Measurements from ENCODE around the gene TGFBR3.

Gene TGFBR3

DNA sequence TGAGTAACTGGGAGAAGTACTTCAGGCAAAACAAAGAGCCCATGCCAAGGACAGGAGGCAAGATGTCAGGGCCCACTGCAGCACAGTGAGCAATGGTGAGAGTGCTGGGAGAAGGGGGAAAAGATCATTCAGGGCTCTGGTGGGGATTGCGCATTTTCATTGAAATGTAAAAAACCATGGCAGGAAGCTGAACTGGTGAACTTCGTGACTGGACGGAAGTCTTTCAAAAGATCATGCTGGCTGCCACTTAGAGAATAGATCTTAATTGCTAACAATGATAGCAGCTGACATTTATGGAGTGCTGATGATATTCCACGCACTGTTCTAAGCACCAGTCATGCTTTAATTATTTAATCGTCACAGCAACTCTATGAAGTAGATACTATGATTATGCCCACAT, 107.0 kb downstream of the TGFBR3 start:
- DNase-seq (ENCODE audit: low read depth in 2 of 2), result no peak

DNA sequence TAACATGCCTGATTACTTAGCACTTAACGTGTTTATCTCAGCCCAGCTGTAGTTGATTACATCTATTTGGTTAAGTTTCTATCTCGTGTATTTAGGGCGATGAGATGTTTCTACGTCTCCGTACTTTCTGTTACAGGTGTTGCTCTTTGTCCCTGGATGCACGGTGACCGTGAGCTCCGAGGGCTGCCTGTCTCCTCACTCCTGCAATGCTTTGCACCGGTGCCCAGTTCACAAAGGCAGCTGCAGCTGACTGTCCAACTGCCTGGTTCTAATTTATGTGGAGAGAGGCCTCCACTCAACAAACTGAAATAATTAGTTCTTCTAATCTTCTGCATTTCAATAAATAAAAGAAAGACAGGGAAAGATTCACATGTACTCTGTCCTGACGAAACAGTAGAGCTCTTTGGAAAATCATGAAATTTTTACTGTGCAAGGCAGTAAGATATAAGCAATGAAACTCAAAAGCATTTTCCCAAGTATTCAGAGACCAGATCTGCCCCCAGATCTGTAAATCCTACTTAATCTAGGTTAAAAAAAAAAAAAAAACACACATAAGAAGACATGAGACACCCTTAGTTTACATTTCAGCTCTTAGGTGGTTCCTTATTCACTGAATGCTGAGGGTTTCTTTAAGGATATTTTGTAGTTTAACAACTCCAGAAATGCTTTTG, 108.2 kb downstream of the TGFBR3 start:
- DNase-seq (ENCODE audit: low read depth in 2 of 2), result no peak

DNA sequence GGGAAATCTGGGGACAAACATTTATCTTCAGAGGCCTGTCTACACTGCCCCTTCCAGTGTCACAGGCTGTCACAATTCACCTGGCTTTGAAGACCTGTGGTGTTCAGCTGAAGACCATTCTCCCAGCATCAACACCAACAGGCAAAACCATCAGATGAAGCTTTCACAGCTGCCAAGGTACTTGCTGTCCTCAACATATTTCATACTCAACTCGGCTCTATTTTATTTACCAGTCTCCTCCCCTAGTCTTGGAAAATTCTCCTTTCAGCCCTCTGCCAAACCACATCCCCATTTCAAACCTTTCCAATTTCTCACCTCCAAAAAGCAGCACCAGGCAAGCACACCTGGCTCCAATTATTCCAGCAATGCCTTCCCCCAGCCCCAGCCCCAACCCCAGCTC, 108.8 kb downstream of the TGFBR3 start:
- DNase-seq (ENCODE audit: low read depth in 2 of 2), result no peak

DNA sequence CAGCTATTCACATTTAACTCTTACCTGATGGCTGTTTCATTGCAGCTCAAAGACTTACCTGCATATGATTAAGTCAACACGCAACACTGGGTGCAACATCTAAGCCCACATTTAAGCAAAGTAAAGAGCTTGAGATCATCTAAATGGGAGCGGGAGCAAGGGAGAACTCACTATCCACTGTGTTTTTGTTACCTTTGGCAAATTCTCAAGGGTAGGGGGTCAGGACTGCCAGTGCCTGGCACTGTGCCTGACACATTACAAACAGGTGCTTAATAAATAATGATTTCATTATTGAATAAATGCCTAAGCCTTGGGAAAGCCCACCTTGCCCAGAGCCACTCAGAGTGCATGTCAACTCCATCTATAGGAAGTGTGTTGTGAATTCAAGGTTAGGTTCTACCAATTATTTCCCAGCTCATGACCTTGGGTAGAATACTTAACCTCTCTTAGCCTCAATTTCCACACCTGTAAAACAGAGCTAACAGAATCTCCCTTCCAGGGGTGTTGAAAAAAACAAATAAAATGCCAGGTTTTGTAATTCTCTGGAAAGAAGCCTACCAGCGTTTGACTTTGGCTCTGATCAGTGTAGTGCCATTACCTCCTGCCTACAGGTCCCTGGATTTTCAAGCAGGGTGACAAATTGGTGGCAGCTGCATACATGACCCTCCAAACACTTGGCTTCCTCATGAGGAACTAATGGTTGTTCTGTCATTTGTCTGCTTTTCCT, 109.7 kb downstream of the TGFBR3 start:
- no peak for DNase-seq (ENCODE audit: low read depth in 2 of 2)

DNA sequence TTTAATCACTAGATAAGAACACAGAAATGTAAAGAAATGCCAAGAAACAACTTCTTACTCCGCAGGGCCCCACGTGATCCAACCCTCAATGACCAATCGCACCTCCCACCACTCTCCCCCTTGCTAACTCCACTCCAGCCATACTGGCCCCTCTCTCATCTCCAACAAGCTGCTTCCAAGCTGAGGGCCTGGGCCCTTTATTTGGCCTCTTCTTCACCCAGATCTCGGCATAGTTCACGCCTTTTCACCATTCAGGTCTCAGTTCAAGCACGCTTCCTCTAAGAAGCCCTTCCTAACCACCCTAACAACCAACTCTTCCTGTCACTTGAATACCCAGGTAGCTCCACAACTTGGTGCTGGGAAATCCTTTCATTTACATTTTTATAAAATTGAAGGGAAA, 110.7 kb downstream of the TGFBR3 start:
- no peak for DNase-seq (ENCODE audit: low read depth in 2 of 2)

DNA sequence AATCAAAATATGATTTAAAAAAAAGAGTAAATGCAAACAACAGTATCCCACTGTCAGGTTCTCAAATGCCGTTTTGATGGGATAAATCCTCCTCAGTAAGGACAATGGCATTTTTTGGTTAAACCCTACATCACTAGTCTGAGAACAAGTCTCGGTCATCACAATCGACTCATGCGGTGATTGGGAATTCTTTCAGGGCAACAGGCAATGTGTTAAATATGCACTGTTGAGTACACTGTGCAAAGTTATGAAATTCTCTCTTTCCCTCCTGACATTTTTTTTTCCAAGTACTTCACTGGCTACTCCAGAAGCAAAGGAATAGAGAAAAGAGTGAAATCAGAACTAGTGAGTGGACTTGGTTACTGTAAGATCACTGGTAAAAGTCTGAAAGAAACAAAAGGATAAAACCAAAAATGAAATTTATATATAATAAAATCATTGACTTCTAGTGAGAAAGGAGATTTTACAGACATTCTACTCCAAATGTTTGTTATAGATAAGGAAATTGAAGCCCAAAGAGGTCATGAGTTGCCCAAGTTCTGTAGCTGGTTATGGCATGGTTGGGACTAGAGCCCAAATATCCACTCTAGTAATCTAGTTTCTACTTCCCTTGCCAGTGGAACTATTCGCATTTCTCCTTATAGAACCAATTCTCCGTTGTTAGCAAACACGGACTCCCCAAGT, 111.3 kb downstream of the TGFBR3 start:
- DNase-seq (ENCODE audit: low read depth in 2 of 2), result peak; percentile 60 to 64

DNA sequence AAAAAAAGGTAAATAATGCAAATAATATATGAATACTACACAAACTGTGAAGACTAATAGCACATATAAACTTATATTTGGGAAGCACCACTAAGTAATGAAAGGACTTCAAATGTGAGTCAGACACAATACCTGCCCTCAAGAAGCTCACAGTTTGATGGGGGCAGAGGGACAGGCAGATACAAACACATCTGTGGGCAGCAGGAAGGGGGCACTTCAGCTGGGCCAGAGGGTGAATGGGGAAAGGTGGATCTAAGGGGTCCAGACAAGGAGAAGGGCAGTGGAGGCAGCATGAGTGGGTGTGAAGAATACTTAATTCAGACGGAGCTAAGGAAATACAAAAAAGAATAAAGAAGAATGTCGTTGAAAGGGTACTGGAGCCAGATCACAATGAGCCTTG, 114.2 kb downstream of the TGFBR3 start:
- no peak for DNase-seq (ENCODE audit: low read depth in 2 of 2)

DNA sequence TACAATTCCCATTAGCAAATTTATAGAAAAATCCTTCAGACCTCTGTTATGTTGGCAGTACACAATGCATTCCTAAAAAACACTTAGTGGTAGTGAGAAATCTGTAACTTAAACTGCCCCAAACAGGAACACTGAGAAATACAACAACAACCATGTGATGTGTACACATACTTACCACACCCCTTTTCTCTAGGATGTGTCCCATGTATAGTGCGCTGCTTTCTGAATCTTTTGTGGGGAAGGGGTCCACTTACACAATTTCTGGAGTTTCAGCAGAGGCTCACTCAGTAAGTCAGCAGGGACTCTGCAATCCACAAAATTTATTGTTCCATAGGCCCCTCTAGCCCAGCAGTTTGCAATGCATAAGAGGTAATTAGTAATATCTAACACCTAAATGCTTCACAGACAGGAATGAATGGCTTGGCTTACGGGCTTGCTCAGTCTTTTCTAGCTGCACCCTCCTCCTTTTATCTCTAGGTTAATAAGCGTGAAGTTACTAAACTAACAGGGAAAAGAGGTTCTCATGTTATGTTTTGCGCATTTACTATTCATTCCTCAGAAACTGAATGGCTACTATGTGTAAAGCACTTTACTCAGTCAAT, 115.2 kb downstream of the TGFBR3 start:
- no peak for DNase-seq (ENCODE audit: low read depth in 2 of 2)

DNA sequence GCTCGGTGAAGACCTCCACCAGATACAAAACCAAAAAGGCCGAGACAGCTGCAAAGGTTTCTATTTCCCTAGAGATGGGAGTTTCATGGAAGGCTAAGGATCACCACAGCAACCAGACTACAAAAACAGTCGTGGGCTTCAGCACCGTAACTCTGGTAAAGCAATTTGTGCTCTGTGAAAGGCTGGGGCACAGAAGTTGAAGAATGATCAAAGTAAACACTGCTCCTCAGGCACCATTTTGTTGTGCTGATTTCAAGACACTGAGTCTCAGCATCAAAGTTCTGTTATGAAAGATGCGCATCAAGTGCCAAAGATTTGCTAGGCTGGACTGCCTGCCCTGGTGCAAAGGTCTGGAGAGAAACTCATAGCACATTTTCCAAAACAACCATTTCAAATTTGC, 116.2 kb downstream of the TGFBR3 start:
- no peak for DNase-seq (ENCODE audit: low read depth in 2 of 2)

DNA sequence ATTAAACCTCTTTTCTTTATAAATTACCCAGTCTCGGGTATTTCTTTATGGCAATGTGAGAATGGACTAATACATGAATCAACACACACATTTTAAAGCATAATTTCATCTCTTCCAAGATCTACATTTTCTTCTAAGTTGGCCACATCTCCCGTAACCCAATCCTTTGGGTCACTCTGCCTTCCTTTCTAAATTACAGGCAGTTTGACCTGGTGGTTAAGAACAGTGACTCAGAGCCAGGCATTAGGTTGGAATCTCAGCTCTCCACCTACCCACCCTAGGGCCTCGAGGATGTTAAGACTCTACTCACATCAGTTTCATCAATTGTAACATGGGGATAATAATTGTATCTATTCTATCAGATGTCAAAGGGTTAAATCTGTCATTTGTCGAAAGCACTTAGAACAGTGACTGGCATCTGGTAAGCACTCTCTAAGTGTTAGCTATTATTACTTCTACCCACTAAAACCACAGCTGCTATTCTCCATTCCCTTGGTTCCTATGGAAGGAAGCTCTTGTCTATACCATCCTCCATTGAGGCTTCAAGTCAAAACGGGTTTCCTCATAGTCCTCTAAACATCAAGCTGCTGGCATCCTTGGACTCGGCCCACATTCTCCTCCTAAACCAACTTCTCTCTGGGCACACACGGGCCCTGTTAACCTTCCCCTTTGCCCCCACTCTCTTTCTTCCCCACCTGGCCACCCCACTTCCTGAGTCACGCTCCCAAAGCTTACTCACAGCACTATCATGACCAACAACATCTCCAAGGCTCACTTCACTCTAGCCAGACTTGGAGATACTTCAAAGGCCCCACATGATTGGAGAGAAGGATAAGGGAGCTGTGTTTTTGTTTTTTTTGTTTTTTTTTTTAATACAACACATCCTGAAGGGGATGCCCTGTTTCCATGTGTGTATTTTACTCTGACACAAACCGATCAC, 116.9 kb downstream of the TGFBR3 start:
- no peak for DNase-seq (ENCODE audit: low read depth in 2 of 2)

DNA sequence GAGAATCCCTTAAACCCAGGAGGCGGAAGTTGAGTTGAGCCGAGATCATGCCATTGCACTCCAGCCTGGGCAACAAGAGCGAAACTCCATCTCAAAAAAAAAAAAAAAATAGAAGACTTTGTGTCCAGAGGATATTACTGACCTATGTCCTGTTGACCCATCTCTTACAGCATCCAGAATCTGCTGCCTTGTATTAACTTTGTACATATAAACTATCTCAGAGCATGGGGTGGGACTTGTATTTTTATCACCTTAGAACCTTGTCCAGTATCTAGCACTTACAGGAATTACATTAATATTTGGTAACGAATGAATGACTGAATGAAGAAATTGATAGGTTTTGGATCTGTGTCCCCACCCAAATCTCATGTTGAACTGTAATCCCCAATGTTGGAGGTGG, 117.8 kb downstream of the TGFBR3 start:
- no peak for DNase-seq (ENCODE audit: low read depth in 2 of 2)

DNA sequence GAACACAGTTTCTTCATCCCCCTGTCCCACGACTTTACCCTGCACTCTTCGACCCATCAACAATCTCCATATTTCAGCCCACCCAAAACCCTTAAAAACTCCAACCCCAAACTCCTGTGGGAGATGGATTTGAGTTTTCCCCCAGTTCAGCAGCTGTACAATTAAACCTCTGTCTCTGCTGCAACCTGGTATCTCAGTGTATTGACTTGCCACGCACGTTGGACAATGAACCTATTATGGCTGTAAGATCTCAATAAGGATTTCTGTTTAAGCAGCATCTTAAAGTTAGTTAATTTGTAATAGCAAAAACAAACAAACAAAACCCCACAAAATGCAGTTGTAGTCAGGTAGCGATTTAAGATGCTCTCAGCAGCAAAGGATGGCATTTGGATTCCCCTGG, 119.1 kb downstream of the TGFBR3 start:
- no peak for DNase-seq (ENCODE audit: low read depth in 2 of 2)

DNA sequence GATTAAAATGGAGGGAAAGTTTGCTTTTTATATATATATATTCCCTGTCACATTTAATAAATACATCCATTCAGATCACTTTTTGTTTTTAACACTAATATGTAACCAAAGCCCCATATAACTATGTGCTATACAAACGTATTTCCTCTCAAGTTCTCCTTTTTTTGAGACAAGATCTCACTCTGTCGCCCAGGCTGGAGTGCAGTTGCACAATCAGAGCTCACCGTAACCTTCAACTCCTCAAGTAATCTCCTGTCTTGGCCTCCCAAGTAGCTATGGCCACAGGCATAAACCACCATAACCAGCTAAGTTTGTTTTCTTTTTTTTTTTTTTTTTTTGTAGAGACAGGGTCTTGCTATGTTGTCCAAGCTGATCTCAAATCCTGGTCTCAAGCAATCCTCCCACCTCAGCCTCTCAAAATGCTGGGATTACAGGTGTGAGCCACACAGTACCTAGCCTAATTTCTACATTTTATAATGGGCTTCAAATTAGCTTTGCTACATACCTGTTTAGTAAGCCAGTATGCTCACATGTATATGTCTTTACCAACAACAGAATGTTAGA, 120.0 kb downstream of the TGFBR3 start:
- no peak for DNase-seq (ENCODE audit: low read depth in 2 of 2)

DNA sequence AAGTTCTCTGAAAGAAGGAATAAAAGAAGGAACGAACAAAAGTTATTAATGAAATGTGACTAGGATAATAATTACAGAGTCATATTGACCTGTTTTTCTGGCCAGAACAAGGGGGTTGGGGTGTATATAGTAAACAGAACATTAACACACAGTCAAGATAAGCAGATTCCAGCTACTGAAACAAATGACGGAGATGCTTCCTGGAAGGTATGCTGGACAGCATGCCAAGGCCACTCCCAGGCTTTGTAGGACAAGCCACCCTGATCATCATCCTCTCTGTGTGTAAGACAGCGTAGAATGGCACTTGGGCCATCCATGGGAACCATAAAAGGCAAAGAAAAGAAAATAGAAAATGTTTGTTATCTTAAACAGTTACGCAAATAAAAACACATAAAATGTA, 120.7 kb downstream of the TGFBR3 start:
- DNase-seq (ENCODE audit: low read depth in 2 of 2), result no peak

DNA sequence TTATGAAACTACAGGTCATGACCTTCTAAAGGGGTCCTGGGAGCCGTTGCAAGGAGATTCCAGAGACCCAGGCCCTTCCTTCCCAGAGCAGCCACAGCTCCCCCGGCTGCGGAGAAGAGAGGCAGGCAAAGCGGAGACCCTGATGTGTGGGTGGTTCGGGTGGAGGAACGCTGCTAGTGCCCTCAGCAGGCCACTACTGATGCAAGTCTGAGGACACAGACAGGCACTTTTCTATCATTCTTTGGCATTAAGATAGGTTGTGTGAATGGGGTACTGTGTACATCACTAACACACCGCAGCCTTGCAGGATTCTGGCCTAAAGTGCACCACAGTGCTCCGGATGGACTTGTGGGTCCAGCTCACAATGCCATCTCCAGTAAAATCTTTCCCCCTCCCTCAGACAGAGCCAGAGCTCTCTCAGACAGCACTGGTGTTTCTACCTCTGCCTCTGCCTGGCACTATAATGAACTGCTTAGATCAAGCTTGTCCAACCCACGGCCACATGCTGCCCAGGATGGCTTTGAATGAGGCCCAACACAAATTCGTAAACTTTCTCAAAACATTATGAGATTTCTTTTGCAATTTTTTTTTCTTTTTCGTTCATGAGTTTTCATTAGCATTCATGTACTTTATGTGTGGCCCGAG, 121.4 kb downstream of the TGFBR3 start:
- DNase-seq (ENCODE audit: low read depth in 2 of 2), result no peak

DNA sequence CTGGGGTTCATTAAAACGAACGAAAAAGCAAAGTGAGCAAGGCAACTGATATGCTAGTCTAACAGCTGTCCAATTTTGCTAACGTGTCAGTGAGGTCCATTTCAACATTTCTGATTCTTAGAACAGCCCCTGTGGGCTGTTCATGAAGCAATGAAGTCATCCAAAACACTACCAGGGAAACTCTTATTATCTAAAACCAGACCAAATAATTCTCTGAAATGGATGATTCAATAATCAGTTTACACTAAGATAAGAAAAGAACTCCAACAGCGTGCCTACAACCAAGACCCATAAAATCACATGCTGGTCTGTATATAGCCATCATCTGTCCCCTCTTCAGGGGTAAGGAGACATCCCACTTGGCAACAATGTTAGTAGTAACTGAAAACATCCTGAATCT, 122.7 kb downstream of the TGFBR3 start:
- DNase-seq (ENCODE audit: low read depth in 2 of 2), result no peak

DNA sequence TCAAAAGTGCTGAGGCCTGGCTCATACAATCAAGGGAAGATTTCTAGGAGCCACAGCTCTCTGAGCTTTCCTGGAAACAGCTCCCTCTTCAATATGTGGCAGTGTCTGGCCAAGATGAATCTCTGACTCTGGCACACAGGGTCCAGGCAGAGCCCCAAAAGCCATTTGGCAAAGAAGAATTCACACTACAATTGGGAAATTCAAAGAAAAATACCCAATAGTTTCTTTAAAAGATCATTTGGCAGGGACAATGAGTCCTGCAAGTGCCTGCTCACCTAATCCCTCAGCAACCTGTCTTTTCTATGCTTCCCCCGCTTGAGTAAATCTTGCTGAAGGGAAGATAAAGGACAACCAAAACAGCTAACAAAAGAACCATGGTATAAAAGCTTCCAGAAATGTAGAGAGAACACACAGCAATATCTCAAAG, 124.6 kb downstream of the TGFBR3 start:
- DNase-seq (ENCODE audit: low read depth in 2 of 2), result no peak

DNA sequence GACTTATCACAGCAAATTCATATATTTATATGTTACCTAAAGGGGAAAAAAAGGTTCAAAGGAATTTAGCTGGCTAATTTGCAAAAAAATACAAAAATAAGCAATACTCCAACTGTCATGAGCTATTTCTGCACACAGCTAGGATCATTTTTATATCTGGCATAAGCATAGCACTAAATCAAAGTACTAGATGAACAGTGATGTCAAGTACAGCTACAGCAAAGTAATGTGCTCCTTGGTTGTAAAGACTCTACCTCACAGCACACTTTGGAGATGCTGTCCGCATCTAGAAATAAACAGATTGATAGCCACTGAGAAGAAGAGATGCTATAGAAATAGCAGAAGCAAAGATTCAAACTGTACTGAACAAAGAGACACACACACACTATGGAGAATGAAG, 125.4 kb downstream of the TGFBR3 start:
- no peak for DNase-seq (ENCODE audit: low read depth in 2 of 2)

DNA sequence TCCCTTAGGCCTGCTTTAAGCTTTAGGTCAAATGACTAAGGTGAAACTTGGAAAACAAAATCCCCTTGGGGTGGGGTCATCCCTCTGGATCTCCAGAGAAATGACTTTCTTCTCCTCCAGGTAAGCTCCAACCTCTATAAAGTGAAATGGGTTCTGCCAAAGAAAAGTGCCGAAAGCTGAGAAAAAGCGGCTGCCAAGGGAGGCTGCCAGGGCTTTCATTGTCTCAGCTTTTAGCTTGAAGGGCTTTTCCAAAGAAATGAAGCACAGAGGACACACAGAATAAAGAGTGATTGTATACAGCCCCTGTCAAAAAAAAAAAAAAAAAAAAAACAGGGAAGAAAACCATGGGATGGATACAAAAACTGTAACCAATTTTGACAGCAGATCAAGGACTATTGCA, 126.9 kb downstream of the TGFBR3 start:
- no peak for DNase-seq (ENCODE audit: low read depth in 2 of 2)

DNA sequence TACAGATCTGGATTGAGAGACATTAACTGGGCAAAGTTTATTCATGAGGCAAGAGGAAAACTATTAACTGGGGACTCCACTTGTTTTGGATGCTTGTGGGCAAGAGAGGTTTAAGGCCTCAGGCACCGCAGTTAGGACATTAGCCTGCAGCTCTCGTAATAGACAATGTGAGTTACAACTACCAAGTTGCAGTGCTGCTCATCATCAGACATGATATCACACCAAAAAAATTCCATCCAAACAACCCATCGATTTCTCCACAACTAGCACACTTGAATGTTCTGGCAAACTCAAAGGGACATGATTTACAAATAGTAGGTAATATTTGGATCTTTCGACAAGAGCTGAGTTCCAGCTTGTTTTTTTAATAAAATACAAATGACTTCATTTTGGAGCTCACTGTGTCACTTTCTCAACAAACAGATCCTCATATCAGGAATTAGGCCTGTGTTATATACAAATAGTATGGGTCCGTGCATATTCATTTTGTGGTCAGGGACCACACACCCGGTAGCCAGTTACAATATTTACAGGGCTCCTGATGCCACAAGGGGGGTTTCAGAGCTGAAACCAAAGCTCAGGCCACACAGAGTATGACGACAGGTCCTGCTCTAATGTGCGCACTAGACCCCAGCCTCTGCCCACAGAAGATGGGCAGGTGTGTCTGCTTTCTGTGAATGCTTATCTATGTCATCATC, 128.0 kb downstream of the TGFBR3 start:
- no peak for DNase-seq (ENCODE audit: low read depth in 2 of 2)

Data from fibroblast of skin of left quadriceps (primary cell).